ENCODE results near the gene IER5. TPM values are rescaled to one million over a fixed set of nuclear protein-coding genes. Genes with fewer than 3 reads are reported as not detected.

The IER5 gene
- total RNA-seq, 2 donors from 2014 or later, result 25.6 to 55.1 TPM

Other genes starting within 250 kb of the IER5 start
- 10 to 100 TPM in 1 of 2 donors, 1 to 10 TPM in 1; 9.1 to 11.0 TPM for gene KIAA1614, start 175.8 kb upstream of the IER5 start, total RNA-seq
- 10 to 100 TPM in 1 of 2 donors, 1 to 10 TPM in 1; 6.6 to 12.0 TPM for gene STX6, start 65.8 kb upstream of the IER5 start, total RNA-seq
- 1 to 10 TPM; 9.9 to 10.0 TPM for gene MR1, start 54.7 kb upstream of the IER5 start, total RNA-seq